Measurements from ENCODE around the gene POLDIP3. TPM values are rescaled to one million over a fixed set of nuclear protein-coding genes. Genes with fewer than 3 reads are reported as not detected.
"Not testable (repeated sequence)": the region's sequence is repeated elsewhere in the genome, so short reads cannot be mapped to it uniquely, and the experiment has no call there.

POLDIP3 gene
- total and polyA plus RNA-seq, 8 donors: 21.6 to 60.8 (median 34.8) TPM

GRCh38 chr22:42610186-42610585 lies 4.5 kb downstream of the POLDIP3 start:
- H3K4me1 ChIP-seq: peaks cover 76 to 85% (median 83%) of the 10 kb centered on the region in 4 donors
- peak; percentile 18 to 66 (median 47) for TF ChIP-seq POLR2AphosphoS5 (IDR thresholded peaks at IDR 0.05)
- TF ChIP-seq EP300 (IDR thresholded peaks at IDR 0.05): no peak
- WGBS, 5 donors: 16 to 36% (median 33%) methylated on average over 5 of the region's 5 CpGs

GRCh38 chr22:42608823-42609361 lies 5.8 kb downstream of the POLDIP3 start:
- no peak for TF ChIP-seq CTCF (IDR thresholded peaks at IDR 0.05)
- no peak for TF ChIP-seq EP300 (IDR thresholded peaks at IDR 0.05)
- no peak for TF ChIP-seq POLR2A (IDR thresholded peaks at IDR 0.05)
- no peak for TF ChIP-seq POLR2AphosphoS5 (IDR thresholded peaks at IDR 0.05)
- Histone ChIP-seq H3K27me3 (no peaks in the 10 kb centered on the region), H3K4me1 (peaks cover 87 to 97% (median 96%) of the 10 kb centered on the region in 4 donors), H3K4me3 (peak overlapping the region in 2 of 4 donors; percentile 4 to 23), H3K27ac (peak overlapping the region; percentile 80 to 97 (median 94)), H3K36me3 (peaks cover 6 to 31% (median 24%) of the 10 kb centered on the region in 4 donors), H3K9me3 (no peaks in the 10 kb centered on the region)
- intact Hi-C loops (cut with DNase I; ENCODE audit: low total_unique reads): no loop called here
- DNase-seq: no peak
- 25 to 53% (median 33%) methylated on average over 11 of the region's 11 CpGs for WGBS, 5 donors

More at GRCh38 chr22:42610186-42610585, 4.5 kb downstream of the POLDIP3 start:
- Histone ChIP-seq H3K36me3 (peaks cover 6 to 25% (median 18%) of the 10 kb centered on the region in 4 donors), H3K27me3 (no peaks in the 10 kb centered on the region), H3K27ac (peak overlapping the region; percentile 88 to 97 (median 94)), H3K4me3 (peak overlapping the region in 1 of 4 donors; percentile 23), H3K9me3 (no peaks in the 10 kb centered on the region)
- intact Hi-C loops (cut with DNase I; ENCODE audit: low total_unique reads): no loop called here
- DNase-seq: peak; percentile 60 to 72

GRCh38 chr22:42608136-42608822 lies 6.4 kb downstream of the POLDIP3 start:
- intact Hi-C loops (cut with DNase I; ENCODE audit: low total_unique reads): no loop called here
- no peak for DNase-seq
- Histone ChIP-seq H3K4me3 (peak overlapping the region in 2 of 4 donors; percentile 4 to 23), H3K27me3 (no peaks in the 10 kb centered on the region), H3K4me1 (peaks cover 88 to 97% (median 95%) of the 10 kb centered on the region in 4 donors), H3K27ac (peak overlapping the region; percentile 80 to 97 (median 94)), H3K9me3 (no peaks in the 10 kb centered on the region), H3K36me3 (peaks cover 6 to 31% (median 24%) of the 10 kb centered on the region in 4 donors)
- 61 to 71% (median 67%) methylated on average over 11 of the region's 11 CpGs for WGBS, 5 donors
- no peak for TF ChIP-seq CTCF (IDR thresholded peaks at IDR 0.05)

- peaks cover 84 to 97% (median 93%) of the 10 kb centered on the region in 4 donors for H3K4me1 ChIP-seq
- WGBS, 5 donors: 84 to 95% (median 91%) methylated on average over 12 to 31 of the region's 31 CpGs
These were observed 7.0 kb downstream of the POLDIP3 start for GRCh38 chr22:42607641-42608040.

GRCh38 chr22:42604403-42604802 lies 10.3 kb downstream of the POLDIP3 start:
- intact Hi-C loops (cut with DNase I; ENCODE audit: low total_unique reads): no loop called here
- TF ChIP-seq CTCF (IDR thresholded peaks at IDR 0.05) (no peak), EP300 (IDR thresholded peaks at IDR 0.05) (no peak), POLR2A (IDR thresholded peaks at IDR 0.05) (no peak), POLR2AphosphoS5 (IDR thresholded peaks at IDR 0.05) (no peak)
- H3K27me3 ChIP-seq: no peaks in the 10 kb centered on the region
- no peak overlapping the region for H3K4me3 ChIP-seq
- 35 to 45% (median 43%) methylated on average over 3 of the region's 3 CpGs for WGBS, 5 donors
- no peaks in the 10 kb centered on the region for H3K9me3 ChIP-seq
- peaks cover 34 to 68% (median 57%) of the 10 kb centered on the region in 4 donors for H3K36me3 ChIP-seq
- H3K27ac ChIP-seq: peak overlapping the region; percentile 48 to 83 (median 76)
- peak in 1 of 2 donors; percentile 51 for DNase-seq
- H3K4me1 ChIP-seq: peaks cover 65 to 86% (median 75%) of the 10 kb centered on the region in 4 donors

More at GRCh38 chr22:42607641-42608040, 7.0 kb downstream of the POLDIP3 start:
- H3K4me3 ChIP-seq; DNase-seq; intact Hi-C loops (cut with DNase I; ENCODE audit: low total_unique reads); H3K27me3 ChIP-seq; H3K9me3 ChIP-seq: not testable (repeated sequence)
- H3K36me3 ChIP-seq: peaks cover 9 to 36% (median 30%) of the 10 kb centered on the region in 4 donors
- peak overlapping the region in 4 of 5 donors; percentile 93 to 97 (median 96) for H3K27ac ChIP-seq
